ENCODE measurements around the gene RAB21. TPM values are rescaled to one million over a fixed set of nuclear protein-coding genes. Genes with fewer than 3 reads are reported as not detected.

Gene RAB21
- 49.5 TPM for total RNA-seq

DNA sequence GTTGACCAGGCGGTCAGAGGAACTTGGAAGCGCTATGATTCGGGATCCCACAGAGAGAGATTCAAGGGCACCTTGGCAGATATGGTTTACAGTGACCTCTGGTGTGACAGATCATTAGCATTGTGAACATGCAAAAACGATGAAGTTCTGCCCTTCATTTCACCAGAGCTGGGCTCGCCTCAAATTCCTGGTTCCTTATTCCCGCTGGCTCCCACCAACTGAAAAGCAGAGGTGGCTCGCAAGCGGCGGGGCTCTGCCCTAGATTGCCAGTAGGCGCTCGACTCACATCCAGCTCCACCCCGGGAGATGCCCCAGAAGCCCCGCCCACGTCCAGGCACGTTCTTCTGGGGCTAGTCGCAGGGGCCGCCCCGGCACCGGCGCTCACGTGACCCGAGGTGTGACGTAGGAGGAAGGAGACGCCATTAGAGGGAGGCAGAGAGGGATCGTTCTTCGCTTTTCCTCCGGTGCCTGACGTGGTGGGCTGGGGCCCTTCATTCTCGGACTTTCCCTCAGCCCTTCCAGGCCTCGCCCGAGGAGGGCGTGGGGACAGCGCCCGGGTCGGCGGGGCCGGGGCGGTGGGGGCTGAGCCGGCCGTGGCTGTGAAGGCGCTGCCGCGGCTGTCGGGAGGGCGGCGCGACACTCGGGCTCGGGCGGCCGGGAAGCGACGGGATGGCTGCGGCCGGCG, at the start of gene RAB21:
Gene RAB21 (plus strand): TSS at position 403 of the 685 bp plus-strand sequence. CDS start 267 bp downstream, at position 670.

Other genes with a start within 250 kb of the RAB21 start
- 138 TPM for gene ZFC3H1, start 91.0 kb upstream of the RAB21 start, total RNA-seq
- gene THAP2, start 90.6 kb upstream of the RAB21 start, total RNA-seq = 13.4 TPM
- 24.1 TPM for gene TMEM19, start 68.8 kb upstream of the RAB21 start, total RNA-seq
- gene TBC1D15, start 84.9 kb downstream of the RAB21 start, total RNA-seq = 79.5 TPM
- not detected for gene TPH2, start 184.0 kb downstream of the RAB21 start, total RNA-seq

Measured in camera-type eye (tissue), 1 donor.